GM19099 (cell line): ENCODE data around the gene RNF167.

ENCODE experiments used
- POLR2A ChIP-seq: IDR thresholded peaks from 3 replicates; pipeline ENCODE4 v1.6.1; 2011; ENCODE audit warnings: low read depth; ENCODE audit not compliant: insufficient read length; ENCODE audit errors: extremely low read depth

RNF167 gene

GRCh38 chr17:4899341-4900230, 40.5 kb upstream of the RNF167 start, which contains the start of gene C17orf107:
C17orf107 (plus strand) TSS chr17:4899536; CDS start chr17:4899763, 227 bp downstream.
- TF ChIP-seq POLR2A: no peak

GRCh38 chr17:4900231-4901107, 39.6 kb upstream of the RNF167 start:
- TF ChIP-seq POLR2A: no peak

GRCh38 chr17:4901108-4901647, 38.9 kb upstream of the RNF167 start:
- TF ChIP-seq POLR2A: no peak

GRCh38 chr17:4901648-4902344, 38.3 kb upstream of the RNF167 start:
- no peak for TF ChIP-seq POLR2A

- TF ChIP-seq POLR2A: no peak
These were observed 37.5 kb upstream of the RNF167 start for GRCh38 chr17:4902540-4902939.

GRCh38 chr17:4903051-4903818, 36.8 kb upstream of the RNF167 start, which contains the start of gene CHRNE:
CHRNE (minus strand) TSS chr17:4903098; CDS start chr17:4903063, 35 bp downstream.
- TF ChIP-seq POLR2A: no peak

GRCh38 chr17:4908301-4908700, 31.8 kb upstream of the RNF167 start:
- TF ChIP-seq POLR2A: no peak

GRCh38 chr17:4908711-4909496, 31.2 kb upstream of the RNF167 start:
- no peak for TF ChIP-seq POLR2A

GRCh38 chr17:4913994-4914393, 26.1 kb upstream of the RNF167 start:
- TF ChIP-seq POLR2A: no peak

- no peak for TF ChIP-seq POLR2A
These were observed 20.5 kb upstream of the RNF167 start for GRCh38 chr17:4919511-4920047.

GRCh38 chr17:4920351-4921048, 19.6 kb upstream of the RNF167 start:
- no peak for TF ChIP-seq POLR2A

GRCh38 chr17:4921320-4921719, 18.7 kb upstream of the RNF167 start:
- no peak for TF ChIP-seq POLR2A
